NCI-H146 (cell line): Measurements from ENCODE around the gene NAMPT.
"Not testable (repeated sequence)": the region's sequence is repeated elsewhere in the genome, so short reads cannot be mapped to it uniquely, and the experiment has no call there.

Source experiments
- DNase-seq: peaks from one replicate; lab custom pipeline; 2025; lab: John Stamatoyannopoulos, UW

NAMPT gene

DNA sequence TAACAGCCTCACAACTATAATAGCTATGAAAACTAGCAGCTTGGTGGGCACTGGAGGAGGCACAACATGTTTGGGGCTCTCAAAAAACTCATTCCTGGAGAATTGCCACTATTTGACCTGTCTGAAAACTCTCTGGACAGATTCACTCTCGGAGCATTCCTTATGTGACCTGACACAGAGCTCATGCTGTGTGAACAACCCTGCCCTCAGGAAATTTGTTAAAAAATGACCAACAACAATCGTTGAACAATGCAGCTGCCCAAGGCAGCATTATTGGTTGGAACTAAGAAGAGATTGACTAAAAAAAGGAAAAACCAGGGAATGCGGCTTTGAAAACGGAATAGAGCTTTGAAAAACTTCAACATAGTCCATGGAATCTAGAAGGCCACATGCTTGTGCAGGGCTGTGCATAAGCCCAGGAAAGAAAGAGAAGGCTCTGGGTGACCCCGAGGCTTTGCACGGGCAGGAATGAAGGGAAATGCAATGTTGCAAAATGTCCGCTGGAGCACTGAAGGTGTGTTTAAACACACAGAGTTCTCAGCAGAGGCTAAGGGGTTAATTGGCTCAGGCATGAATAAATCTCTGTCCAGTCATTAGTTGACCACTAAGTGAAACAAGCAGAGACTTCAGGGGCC, 52.8 kb downstream of the NAMPT start:
- DNase-seq, result no peak

DNA sequence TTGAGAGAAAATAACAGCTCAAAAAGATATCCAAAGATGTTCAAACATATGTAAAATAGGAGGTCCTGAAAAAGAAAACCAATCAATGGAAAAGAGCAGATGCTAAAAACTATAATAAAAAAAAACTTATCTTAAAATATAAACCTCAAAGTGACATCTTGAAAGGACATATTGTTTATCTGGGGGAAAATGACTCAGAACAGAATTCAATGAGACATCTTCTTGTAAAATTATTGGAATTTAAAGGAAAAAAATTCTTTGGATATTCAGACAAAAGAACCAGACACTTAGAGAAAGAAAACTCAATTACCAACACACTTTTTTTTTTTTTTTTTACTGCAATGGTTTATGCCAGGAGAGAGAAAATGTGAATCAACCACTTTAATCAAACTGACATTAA, 58.9 kb downstream of the NAMPT start:
- DNase-seq, result no peak

DNA sequence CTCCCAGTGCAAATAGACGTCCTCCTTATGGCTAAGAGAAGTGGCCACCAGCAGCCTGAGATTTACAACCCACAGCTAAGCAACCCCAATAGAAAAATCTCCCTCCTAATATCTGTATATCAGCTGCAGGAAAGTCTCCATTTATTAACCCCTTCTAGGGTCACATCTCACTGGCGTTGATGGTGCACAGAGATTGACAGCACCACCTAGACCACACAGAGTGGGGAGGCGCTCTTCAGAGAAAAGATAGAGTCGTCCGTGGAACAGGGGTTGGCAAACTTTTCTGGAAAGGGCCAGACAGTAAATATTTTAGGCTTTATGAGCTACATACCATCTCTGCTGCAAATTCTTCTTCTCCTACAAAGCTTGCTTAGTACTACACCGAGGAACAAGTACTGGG, 60.0 kb downstream of the NAMPT start:
- no peak for DNase-seq

DNA sequence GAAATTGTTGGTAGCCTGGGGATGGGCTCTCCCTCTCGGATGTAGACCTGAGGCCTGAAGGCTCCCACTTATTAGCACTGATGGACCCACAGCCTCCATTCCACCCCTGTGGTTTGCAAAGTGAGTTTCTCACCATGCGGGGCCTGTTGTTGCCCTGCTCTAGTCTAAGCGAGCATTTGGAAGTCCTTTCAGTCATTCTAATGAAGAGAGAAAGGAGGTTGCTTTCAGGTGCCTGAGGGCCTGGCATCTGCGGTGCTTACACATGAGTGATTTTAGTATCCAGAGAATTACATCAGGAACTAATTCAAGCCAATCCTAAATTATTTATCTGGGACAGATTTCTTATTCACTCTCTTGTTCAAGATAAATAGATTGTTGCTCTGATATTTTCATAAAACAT, 61.6 kb downstream of the NAMPT start:
- DNase-seq, result peak; percentile 39

DNA sequence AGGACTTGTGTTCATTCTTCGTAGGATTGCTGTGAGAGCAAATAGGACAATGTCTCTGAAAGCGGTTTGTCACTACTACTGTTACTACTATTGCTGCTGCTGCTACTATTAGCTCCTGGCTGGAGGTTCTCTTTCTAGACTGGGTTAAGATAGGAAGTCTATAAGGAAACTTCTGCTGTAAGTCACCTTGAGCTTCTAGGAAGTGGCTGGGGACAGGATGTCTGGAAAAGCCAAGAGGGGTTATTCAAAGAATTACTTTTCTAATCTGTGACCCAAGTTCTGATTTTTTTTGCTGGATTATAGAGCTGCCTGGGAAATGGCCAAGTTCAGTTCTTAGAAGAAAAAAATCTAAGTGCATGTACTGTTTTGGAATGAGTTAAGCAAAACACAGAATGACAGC, 62.2 kb downstream of the NAMPT start:
- no peak for DNase-seq

DNA sequence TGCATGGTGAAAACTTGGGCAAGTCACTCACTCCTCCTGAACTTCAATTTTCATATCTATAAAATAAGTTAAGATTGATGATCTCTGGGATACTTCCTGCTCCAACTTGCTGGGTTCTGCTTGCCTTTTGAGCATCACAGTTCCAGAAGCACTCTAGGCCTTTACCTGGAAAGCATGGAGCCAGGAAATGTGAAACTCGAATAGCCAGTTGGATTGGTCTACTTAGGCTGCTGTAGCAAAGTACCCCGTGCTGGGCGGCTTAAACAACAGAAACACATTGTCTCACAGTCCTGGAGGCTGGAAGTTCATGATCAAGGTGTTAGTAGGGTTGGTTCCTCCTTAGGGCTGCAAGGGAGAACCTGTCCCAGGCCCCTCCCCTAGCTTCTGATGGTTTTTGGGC, 64.5 kb downstream of the NAMPT start:
- DNase-seq, result no peak

DNA sequence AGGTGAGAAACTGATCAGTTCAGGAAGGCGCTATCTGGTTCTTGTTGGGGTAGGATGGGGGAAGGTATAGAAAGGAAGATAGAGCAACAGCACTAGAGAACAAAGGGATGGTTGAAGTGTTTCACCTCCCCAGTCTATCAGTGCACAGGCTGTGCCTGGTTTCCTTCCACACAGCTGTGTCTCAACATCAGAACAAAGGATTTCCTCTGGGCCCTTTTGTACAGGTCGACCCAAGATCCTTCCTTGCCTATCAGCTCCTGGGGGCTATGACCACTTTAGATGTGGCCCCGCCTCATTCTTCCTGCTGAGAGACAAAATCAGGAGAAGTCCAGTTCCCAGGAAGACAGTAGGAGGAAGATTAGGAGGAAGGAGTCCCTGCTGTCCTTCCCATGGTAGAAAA, 65.6 kb downstream of the NAMPT start:
- DNase-seq, result no peak

DNA sequence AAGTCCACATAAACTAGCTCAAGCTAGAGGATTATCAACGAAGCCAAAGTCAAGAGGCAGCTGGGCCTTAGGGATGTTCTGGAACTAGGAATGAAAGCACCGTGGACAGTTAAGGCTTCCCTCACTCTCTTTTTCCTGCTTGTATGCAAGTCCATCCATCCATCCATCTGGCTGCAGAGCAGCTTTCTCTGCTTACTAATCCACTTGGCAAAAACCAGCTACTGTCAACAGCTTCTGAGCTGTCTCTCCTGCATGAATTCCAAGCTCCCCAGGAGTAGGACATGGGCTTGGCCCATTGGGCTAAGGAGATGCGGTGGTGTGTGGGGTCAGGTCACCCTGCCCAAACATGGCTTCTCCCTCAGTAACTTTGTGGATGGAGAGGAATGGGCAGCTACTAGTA, 66.2 kb downstream of the NAMPT start:
- no peak for DNase-seq

DNA sequence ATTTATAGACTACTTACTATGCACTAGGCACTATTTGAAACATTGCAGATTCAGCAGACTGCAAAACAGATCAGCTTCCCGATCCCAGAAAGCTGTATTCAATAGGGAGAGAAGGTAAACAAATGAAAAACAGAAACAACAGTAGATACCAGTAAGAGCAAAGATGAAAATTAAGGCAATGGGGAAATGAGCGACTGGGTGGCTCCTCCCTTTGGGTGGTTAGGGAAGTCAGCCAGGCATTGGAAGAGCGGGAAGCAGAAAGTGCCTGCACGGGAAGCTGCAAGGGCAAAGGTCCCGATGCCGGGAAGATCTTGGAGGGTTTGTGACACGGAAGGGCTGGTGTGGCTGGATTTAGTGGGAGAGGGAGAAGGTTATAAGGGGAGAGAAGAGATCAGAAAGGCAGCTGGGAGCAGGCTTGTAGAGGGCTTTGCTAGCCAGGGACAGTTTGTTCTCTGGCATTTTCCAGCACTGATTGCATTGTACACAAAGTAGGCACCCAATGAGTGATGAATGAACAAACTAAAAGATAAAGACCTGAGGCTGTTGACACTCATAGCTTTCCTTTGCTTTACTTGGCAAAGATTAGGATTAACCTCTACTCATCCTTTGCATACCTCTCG, 67.8 kb downstream of the NAMPT start:
- peak; percentile 24 for DNase-seq

DNA sequence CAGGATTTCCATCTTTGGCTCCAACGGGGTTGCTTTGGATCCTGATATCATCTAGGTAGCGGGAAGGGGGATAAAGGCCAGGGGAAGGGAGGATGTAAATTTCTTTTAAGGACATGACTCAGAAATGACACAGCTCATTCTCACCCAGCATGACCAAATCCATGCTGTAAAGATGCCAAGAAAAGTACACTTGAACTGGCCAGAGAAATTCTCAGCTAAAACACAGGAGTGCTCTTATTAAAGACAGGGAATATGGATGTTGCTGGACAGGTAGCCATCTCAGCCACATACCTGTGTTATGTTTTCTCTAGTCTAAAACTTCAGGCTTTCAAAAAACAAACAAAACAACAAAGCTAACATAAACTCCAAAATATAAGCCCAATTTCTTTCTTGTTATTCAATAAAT, 68.3 kb downstream of the NAMPT start:
- no peak for DNase-seq

DNA sequence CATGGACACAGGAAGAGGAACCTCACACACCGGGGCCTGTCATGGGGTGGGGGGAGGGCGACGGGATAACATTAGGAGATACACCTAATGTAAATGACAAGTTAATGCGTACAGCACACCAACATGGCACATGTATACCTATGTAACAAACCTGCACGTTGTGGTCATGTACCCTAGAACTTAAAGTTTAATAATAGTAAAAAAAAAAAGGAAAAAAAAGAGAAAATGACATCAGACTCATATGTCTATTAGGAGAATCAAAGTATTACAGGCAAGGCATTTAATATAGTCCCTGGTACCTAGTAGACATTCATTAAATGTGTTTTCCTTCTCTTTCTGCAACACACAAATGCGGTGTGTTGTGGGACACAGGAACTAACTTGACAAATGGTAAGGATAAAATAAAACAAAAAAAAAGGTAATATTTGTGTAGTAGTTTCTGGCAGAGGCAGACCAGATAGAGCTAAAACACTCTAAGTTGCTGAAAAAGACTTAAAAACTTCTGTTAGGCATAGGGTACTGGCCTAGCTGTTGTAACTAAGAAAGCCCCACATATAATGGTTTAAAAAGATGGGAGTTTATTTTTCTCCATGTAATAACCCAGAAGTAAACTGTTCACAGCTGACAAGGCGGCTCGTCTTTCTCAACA, 68.8 kb downstream of the NAMPT start:
- no peak for DNase-seq

DNA sequence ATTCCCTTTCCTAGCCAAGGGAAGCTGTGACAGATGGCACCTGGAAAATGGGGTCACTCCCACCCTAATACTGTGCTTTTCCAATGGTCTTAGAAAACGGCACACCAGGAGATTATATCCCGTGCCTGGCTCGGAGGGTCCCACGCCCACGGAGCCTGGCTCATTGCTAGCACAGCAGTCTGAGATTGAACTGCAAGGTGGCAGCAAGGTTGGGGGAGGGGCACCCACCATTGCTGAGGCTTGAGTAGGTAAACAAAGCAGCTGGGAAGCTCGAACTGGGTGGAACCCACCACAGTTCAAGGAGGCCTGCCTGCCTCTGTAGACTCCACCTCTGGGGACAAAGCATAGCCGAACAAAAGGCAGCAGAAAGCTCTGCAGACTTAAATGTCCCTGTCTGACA, 75.8 kb downstream of the NAMPT start:
- DNase-seq, result not testable (repeated sequence)

DNA sequence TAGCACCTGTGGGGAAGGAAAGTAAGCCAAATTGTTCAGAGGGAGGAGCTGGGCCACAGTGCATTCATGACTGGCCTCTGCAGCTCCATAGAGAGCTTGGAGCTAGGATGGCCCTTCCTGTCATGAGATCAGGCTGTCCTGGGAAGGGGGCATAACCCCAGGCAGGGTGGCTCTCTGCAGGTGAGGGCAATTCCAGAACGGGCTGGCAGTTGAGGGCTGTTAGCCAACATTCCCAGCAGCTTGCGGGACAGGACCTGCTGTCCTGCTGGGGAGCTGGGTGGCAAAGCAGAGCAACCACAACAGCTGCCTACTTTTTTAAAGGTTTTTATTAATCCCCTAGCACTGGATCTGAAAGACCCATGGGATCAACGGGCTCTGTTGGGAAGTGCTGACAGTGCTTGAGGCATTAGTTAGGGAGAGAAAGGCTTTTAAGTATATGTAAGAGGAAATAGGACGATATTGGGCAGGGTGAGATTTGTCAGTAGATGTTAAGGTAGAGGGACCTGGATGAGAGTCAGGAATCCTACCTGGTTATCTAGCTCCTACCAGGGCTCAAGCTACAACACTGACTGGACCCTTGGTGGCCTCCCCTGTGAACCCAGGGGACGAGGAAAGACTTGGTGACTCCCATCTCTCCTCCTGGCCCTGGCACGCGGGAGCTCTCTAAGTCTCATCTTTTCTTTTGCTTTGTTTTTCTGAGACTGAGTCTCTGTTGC, 77.8 kb downstream of the NAMPT start:
- DNase-seq, result no peak

DNA sequence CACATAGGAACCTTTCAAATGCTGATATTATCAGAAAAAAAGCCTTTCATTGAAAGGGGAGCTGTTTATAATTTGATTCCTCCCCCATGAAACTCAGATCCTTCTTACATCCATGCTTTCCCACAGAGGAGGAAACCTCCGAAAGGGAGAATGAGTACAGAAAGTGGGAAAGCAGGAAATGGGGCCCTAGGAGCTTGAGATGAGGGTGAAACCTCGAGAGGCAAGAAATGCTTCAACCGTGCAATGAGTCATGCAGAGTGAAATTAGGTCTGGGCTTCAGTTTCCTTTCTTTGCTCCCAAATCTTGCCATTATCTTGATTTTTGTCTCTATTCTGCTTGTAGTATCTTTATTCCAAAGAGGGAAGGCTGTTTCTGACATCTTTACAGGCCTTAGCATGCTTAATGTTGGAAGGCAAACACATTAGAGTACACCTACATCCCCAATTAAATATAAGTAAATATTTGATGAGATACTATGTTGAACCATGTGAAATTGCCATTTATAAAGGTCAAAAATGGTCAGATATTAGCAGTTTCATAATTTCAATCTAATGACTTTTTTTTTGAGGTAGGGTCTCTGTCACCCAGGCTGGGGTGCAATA, 79.1 kb downstream of the NAMPT start:
- no peak for DNase-seq

DNA sequence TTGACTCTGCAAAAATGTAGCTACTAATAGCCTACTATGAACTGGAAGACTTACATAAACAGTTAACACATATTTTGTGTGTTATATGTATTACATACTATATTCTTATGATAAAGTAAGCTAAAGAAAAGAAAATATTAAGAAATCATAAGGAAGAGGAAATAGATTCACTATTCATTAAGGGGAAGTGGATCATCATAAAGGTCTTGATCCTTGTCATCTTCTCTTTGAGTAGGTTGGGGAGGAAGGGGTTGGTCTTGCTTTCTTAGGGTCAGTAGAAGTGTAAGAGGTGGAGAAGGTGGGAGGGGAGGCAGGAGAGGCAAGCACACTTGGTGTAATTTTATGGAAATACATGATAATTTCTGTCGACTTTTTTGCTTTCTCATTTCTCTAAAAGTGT, 81.3 kb downstream of the NAMPT start:
- DNase-seq, result no peak

DNA sequence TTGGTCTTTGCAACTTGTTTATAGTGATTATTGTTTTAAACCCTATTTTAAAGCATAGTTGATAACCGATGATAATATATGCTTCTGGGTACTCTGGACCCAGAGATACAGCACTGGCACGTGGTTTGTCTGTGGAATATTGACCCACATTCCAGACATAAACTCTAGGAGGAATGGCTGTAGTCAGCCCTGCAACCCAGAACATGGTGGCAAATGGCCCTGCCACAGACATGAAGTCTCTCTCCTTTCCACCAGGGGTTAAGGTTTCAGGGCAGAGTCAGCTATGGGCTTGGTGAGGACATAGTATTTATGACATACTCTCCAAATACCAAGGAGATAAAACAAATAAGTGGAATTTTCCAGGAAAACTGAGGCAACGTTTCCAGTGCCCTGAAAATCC, 83.6 kb downstream of the NAMPT start:
- no peak for DNase-seq

DNA sequence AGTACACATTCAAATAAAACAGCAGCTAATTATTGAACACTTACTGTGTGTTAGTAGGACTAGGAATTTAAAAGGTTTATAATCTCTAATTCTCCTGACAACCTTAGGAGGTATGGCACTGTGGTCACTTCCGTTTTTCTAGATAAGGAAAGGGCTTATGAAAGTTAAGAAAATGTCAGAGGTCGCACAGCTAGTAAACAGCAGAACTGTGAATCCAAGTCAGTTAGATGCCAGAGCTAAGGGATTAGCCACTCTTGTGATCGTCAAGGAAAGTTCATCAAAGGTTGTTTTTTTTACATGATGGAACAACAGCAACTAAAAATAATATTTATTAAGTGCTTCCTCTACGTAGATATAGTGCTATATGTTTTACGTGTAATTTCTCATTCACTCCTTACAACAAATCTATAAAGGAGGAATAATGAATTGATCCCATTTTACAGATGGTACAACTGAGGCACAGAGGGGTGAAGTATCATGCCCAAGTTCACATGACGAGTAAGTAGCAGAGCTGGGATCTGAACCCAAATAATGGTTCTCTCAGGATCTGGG, 84.9 kb downstream of the NAMPT start:
- no peak for DNase-seq

DNA sequence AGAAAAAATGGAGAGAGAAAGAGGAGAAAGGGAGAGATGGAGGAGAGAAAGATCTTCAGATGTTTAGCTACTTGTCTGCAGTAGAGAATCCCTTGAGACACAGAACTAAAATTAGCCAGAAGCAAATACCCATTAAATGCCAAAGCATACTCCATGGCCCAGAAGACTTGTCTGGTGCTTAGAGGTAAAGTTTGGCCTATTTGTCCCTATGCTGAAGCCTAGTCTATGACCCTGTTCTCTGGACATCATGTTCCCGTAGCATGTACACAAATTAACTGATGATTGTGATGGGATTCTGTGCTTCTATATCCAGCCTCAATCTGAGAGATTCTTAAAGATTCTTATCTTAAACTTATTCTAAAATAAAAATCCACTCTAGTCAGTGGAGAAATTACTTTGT, 85.8 kb downstream of the NAMPT start:
- DNase-seq, result no peak
